A204.1 (cell line): ENCODE results near the gene KRCC1.
"Not testable (repeated sequence)": the region's sequence is repeated elsewhere in the genome, so short reads cannot be mapped to it uniquely, and the experiment has no call there.

Source experiments
- FAIRE-seq: peaks from 2 replicates; lab custom pipeline; 2012; peaks lifted over from hg19 to GRCh38; lab: Jason Lieb, UNC

Gene KRCC1

GRCh38 chr2:88074854-88075292 is 19.3 kb upstream of the KRCC1 start:
- no peak for FAIRE-seq

- no peak for FAIRE-seq
These were observed 18.6 kb upstream of the KRCC1 start for GRCh38 chr2:88074150-88074549.

DNA sequence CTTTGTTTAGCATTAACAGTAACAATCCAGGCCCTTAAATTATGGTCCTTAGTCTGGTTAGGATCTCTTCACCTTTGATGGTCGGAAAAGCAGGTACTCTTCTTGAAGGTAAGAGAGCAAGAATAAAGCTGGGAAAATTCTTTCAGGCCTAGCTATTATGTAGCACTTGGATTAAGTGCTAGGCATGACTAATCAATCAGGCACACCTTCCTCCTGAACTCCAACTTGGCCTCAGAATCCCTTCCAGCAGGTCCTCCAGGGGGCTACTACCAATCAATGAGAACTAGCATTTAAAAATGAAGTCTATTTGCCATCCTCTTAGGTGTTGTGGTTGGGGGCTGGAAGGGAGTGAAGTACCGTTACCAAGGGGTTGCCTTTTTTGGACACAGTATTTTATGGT is 15.8 kb upstream of the KRCC1 start:
- no peak for FAIRE-seq

- FAIRE-seq: no peak
These were observed 14.5 kb upstream of the KRCC1 start for GRCh38 chr2:88070055-88070454.

DNA sequence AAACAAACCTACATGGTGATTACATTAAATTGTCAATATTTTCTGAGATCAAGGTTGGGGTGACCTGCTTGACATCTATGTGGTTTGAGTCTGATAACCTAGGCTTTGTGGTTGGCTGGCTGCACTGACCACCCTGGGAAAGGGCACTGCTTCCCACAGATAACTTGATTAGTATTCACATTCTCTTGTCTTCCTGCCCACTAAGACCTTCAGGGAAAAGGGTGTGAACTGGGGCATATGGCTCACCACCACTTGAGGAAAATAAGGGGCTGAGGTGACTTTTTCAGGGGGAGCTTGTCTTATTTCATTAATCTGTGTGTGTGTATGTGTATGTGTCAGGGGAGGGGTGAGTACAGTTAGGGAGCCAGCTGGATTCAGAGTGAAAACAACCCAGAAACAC is 13.5 kb upstream of the KRCC1 start:
- FAIRE-seq: no peak

DNA sequence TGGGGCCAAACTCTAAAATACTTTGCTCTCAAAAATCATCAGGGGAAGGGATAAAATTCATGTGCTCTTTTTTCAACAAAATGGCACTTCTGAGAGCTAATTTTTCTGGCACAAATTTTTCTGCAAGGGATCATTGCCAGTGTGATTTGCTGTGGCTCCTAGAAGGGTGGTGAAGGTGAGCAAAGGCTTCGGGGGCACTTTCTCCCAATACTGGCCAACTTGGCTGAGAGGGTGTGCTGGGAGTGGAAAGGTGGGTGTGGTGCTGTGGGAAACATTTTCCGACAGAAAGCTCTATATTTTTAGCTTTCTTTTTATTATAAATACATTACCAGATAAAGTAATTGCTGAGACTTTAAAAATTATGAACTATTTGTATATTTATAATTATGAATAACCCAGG is 12.5 kb upstream of the KRCC1 start:
- no peak for FAIRE-seq

GRCh38 chr2:88067598-88067997 is 12.0 kb upstream of the KRCC1 start, which contains the start of gene SMYD1:
TSS of gene SMYD1 (plus strand) at chr2:88067825. CDS start at chr2:88067865, 40 bp downstream.
- no peak for FAIRE-seq

DNA sequence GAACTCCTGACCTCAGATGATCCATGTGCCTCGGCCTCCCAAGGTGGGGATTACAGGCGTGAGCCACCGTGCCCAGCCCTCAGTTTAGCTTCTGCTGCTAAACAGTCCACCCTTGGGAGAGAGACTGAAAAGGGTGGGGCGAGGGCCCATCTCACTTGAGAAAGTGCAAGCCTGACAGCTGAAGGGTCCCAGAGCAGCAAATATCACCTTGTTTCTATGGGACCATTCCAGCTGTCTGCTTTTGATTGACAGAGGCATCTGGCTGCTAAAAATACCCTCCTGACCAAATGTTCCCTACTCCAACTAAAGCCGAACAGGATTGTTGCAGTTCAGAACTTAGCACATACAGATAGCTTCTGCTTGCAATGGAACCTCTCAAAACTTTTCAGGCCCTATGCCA is 11.6 kb upstream of the KRCC1 start:
- no peak for FAIRE-seq

DNA sequence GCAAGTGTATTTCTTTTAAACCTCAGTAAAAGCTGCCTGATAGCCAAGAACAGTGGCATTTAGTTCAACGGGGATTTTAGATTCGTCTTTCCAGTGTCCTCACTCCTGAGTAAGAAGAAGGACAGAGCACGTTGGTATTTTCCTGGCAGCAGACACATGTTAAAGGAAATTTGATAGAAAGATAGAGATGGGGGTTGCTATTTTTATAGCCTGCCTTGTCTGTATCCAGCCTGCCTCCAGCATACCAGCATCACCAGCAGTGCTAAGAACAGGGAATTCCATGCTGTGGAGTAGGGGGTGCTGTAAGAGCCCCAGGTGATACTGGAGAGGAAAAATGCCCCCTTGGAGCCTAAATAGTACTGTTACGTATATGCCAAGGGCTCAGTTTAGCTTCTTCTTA is 11.0 kb upstream of the KRCC1 start:
- FAIRE-seq: no peak

GRCh38 chr2:88061295-88061694 is 5.7 kb upstream of the KRCC1 start:
- no peak for FAIRE-seq

DNA sequence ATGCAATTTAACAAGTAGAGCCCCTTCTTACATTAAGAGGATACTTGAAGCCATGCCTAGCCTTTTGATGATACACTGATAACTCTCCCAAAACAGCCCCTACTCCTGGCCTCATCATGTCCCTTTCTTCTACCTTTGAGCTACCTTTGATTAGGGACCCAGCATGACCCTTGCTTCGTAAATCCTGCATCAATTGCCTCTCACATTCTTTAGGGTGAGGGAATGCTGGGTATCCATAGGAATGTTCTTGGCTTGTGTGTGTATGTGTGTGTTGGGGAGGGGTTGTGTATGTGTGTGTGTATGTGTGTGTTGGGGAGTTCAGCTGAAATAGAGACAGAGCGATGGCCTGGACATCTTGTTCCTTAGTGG is 5.3 kb upstream of the KRCC1 start:
- FAIRE-seq: no peak

DNA sequence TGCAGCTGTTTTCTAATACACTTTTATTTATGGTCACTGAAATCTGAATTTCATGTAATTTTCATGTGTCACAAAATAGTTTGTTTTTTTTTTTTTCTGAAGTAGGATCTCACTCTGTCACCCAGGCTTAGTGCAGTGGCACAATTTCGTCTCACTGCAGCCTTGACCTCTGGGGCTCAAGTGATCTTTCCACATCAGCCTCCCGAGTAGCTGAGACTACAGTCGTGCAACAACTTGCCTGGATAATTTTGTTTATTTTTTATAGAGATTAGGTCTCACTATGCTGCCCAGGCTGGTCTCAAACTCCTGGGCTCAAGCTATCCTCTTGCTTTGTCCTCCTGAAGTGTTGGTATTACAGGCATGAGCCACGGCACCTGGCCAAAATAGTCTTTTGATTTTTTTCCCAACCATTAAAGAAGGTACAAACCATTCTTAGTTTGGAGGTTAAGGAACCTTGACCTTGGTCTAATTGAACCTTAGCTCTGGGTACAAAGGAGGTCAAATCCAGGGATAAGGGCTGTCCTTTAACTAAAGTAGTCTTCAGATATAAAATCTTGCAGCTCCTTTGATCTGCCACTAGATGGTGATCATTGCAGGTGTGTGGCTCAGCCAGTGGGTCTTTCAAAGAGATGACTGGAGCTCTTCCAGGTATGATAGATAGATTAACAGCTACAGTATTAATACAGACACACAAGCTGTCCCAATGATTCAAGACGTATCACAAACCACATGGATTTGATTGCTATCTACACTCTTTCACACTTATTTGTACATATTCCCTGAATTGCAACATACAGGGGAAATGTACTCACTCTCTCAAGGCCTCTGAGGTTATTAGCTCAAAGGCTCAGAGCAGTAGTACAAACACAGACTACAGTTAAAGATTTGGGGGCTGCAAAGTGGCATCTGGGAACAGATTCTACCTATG is 4.7 kb upstream of the KRCC1 start:
- FAIRE-seq: no peak

- no peak for FAIRE-seq
These were observed 2.6 kb upstream of the KRCC1 start for GRCh38 chr2:88058191-88058590.

DNA sequence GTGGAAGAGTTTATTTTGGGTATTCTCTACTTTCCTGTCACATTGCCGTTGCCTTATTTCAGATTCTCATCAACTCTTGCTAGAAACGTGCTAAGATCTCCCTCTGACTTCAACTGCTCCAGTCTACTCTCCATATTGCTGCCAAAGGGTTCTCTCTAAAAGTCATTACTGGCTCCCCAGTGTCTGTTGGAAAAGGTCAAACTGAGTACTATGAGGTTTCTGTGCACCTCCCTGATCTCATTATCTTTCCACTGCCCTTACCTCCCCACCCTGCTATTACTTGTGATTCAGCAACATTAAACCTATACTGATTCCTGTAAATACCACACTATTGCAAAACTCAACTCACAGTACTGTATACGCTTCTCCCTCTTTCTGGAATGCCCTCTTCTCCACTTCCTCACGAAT is 1.9 kb upstream of the KRCC1 start:
- no peak for FAIRE-seq

DNA sequence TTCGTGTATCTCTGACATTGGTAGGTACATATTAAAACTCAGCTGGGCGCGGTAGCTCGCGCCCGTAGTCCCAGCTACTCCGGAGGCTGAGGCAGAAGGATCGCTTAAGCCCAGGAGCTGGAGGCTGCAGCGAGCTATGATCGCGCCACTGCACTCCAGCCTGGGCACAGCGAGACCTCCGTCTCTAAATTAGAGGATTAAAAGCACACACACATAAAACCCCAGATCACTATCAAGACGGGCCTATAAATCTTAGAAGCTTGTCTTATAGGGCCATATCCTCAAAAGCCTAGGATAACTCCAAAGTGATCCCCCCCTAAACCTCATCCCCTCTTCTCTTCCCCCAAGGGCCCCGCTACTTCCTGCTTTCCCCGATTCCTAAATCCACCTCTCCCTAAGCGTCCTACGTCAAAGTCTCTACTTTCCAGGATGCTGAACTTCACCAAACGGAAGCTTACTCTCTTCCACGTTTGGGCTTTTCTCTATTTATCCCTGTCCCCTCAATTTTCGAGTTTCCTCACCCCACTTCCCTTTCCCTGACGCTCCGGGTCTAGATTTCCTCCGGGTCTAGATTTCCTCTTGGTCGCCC is 707 bp downstream of the KRCC1 start:
- FAIRE-seq: no peak

- FAIRE-seq: no peak
These were observed 1.4 kb downstream of the KRCC1 start for GRCh38 chr2:88053934-88054781.

GRCh38 chr2:88053296-88053695 is 2.3 kb downstream of the KRCC1 start:
- FAIRE-seq: no peak

- no peak for FAIRE-seq
These were observed 3.8 kb downstream of the KRCC1 start for GRCh38 chr2:88051792-88052191.

- no peak for FAIRE-seq
These were observed 6.0 kb downstream of the KRCC1 start for GRCh38 chr2:88049622-88050021.

DNA sequence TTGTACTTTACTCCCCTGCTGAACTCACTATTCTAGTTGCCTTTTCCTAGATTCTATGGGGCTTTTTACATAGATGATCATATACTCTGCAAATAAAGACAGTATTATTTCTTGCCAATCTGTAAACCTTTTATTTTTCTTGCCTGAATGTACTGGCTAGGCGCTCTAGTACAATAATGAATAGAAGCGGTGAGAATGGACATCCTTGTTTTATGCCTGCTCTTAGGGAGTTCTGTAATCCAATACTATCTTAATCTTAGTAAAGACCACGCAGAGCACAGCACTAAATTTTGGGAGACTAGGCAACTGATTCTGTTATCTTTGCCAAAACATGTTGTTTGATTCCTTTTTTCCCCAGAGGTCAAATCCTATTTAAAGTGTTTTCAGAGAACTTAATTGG is 7.0 kb downstream of the KRCC1 start:
- FAIRE-seq: no peak

GRCh38 chr2:88045561-88045960 is 10.0 kb downstream of the KRCC1 start:
- not testable (repeated sequence) for FAIRE-seq

DNA sequence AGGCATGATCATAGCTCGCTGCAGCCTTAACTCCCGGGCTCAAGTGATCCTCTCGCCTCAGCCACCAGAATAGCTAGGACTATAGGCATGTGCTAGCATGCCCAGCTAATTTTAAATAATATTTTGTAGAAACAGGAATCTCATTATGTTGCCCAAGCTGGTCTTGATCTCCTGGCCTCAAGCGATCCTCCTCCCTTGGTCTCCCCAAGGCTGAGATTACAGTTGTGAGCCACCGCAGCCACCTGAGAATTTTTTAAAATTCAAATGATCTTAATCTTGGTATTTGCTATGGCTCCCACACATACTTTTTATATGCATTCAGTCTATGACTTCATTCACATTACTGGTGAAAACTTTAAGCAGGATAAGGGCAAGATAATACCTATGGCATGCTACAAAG is 13.1 kb downstream of the KRCC1 start:
- FAIRE-seq: no peak
